Prostate gland (tissue), 2 donors: Measurements from ENCODE around the gene RSPH9.

Experiments used
- POLR2A ChIP-seq: fragments of 450-650 bp; IDR thresholded peaks from one replicate; pipeline ENCODE4 v1.6.1; 2016; ENCODE audit warnings: antibody characterized with exemption, mild to moderate bottlenecking
- TF ChIP-seq, protein P1 (sequence below), 4 experiments: fragments of 200-600 bp in 2 of 4; fragments of 450-650 bp in 2 of 4; sonication (generic) in 2 of 4; IDR thresholded peaks; 1 replicate in 3 of 4; 2 replicates in 1 of 4; pipeline ENCODE4 v1.5.1; 2016 to 2019; ENCODE audit warnings: antibody characterized with exemption in 4 of 4, mild to moderate bottlenecking in 2 of 4, moderate library complexity in 2 of 4

DNA sequence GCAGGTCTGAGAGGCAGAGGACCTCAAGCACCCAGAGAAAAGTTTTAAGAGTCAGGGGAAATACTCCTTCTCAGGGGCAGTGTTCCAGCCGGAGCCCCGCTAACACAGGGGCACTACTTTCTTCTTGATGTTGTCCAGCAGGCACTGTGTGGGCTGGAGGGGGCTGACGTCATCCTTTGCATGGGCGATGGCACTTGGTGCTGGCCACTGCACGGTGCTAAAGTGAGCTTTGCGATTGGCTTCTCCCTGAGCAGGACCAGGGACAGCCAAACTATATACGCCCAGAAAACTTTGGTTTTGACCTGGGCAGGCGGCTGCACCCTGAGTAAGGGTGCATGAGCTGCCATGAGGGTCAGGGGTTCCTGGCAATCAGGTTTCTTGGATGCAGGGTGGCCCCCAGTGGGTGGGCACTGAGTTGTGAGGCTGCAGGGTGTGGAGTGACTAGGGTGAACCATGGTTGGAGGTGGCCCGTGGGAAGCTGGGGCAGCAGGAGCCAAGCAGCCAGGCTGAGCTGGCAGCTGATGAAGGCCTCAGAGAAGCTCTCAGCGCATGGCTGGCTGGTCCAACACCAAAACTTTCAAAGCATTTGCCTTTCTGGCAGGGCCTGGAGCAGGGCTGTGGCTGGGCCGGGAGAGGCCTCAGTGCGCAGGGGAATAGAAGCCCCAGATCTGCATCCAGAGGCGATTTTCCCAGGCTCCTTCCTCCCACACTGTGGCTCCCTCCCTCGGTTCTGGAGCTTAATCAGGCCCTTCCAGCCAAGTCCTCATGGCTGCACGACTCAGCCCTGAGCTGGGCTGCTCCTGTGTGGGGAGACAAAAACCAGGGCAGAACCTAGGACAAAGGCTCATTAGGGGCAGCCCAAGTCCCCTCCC is 24.4 kb downstream of the RSPH9 start:
- TF ChIP-seq, protein P1, sequence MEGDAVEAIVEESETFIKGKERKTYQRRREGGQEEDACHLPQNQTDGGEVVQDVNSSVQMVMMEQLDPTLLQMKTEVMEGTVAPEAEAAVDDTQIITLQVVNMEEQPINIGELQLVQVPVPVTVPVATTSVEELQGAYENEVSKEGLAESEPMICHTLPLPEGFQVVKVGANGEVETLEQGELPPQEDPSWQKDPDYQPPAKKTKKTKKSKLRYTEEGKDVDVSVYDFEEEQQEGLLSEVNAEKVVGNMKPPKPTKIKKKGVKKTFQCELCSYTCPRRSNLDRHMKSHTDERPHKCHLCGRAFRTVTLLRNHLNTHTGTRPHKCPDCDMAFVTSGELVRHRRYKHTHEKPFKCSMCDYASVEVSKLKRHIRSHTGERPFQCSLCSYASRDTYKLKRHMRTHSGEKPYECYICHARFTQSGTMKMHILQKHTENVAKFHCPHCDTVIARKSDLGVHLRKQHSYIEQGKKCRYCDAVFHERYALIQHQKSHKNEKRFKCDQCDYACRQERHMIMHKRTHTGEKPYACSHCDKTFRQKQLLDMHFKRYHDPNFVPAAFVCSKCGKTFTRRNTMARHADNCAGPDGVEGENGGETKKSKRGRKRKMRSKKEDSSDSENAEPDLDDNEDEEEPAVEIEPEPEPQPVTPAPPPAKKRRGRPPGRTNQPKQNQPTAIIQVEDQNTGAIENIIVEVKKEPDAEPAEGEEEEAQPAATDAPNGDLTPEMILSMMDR (IDR thresholded peaks at IDR 0.05) = no peak
- no peak for TF ChIP-seq POLR2A
